Osteoblast (primary cell): ENCODE measurements around the gene TMTC1. TPM values are rescaled to one million over a fixed set of nuclear protein-coding genes. Genes with fewer than 3 reads are reported as not detected.

Source experiments
- DNase-seq: peaks from one replicate; pipeline ENCODE4 v3.0.0; 2011; ENCODE audit warnings: low spot score, mixed read lengths; ENCODE audit not compliant: insufficient read length; ENCODE audit errors: missing footprints
- H2AFZ ChIP-seq: 2 replicates; pipeline ENCODE4 v1.6.0; 2011; ENCODE audit warnings: mild to moderate bottlenecking, low read length
- H3K27ac ChIP-seq: 2 replicates; pipeline ENCODE4 v1.5.1; 2011; ENCODE audit warnings: mild to moderate bottlenecking, low read depth, low read length, moderate library complexity
- H3K27me3 ChIP-seq: 2 replicates; pipeline ENCODE4 v1.6.0; 2012; ENCODE audit warnings: mild to moderate bottlenecking, control low read depth, inconsistent platforms, low read length, moderate library complexity; ENCODE audit not compliant: insufficient read depth
- H3K36me3 ChIP-seq: 2 replicates; pipeline ENCODE4 v1.5.1; 2011; ENCODE audit warnings: mild to moderate bottlenecking, low read length, control low read depth, moderate library complexity; ENCODE audit not compliant: insufficient read depth
- H3K4me1 ChIP-seq: 2 replicates; pipeline ENCODE4 v1.5.1; 2011; ENCODE audit warnings: mild to moderate bottlenecking, low read length, control low read depth, moderate library complexity; ENCODE audit not compliant: insufficient read depth
- H3K4me2 ChIP-seq: 2 replicates; pipeline ENCODE4 v1.6.0; 2011; ENCODE audit warnings: mild to moderate bottlenecking, low read length; ENCODE audit not compliant: insufficient read depth
- H3K4me3 ChIP-seq: fragments of 200-600 bp; sonication (generic); 3 replicates; pipeline ENCODE4 v1.5.1; 2012; ENCODE audit warnings: mild to moderate bottlenecking, low read length, inconsistent platforms; ENCODE audit not compliant: insufficient read depth
- H3K79me2 ChIP-seq: 2 replicates; pipeline ENCODE4 v1.6.0; 2012; ENCODE audit warnings: mild to moderate bottlenecking, low read length, control low read depth, inconsistent platforms; ENCODE audit not compliant: insufficient read depth
- H3K9me3 ChIP-seq: 2 replicates; pipeline ENCODE4 v1.5.1; 2011; ENCODE audit warnings: low read depth, low read length, control low read depth
- H4K20me1 ChIP-seq: 2 replicates; pipeline ENCODE4 v1.6.0; 2012; ENCODE audit warnings: mild to moderate bottlenecking, low read length, control low read depth; ENCODE audit not compliant: insufficient read depth
- CTCF ChIP-seq: IDR thresholded peaks from 2 replicates; pipeline ENCODE4 v1.5.1; 2011; ENCODE audit warnings: mild to moderate bottlenecking, low read depth, low read length, moderate library complexity; ENCODE audit errors: extremely low read depth
- total RNA-seq: library from RNA; depleted of rRNA; stranded (reverse); fragments of >200 nt; gene quantifications from 2 replicates; pipeline ENCODE4 v1.2.3, GENCODE V29; 2012

Gene TMTC1
- total RNA-seq, 1 donor = 50.3 TPM

- Histone ChIP-seq H2AFZ (no peak overlapping the region), H3K27me3 (no peaks in the 10 kb centered on the region), H3K4me3 (no peak overlapping the region), H3K79me2 (no peaks in the 10 kb centered on the region), H3K4me1 (no peaks in the 10 kb centered on the region), H3K4me2 (no peak overlapping the region), H3K9me3 (no peaks in the 10 kb centered on the region), H3K36me3 (no peaks in the 10 kb centered on the region), H3K27ac (no peak overlapping the region), H4K20me1 (no peaks in the 10 kb centered on the region)
- TF ChIP-seq CTCF = no peak
- DNase-seq = peak; percentile 72
Measured at GRCh38 chr12:29503283-29503682, 280.5 kb downstream of the TMTC1 start.

- H3K27me3 ChIP-seq = no peaks in the 10 kb centered on the region
- no peaks in the 10 kb centered on the region for H4K20me1 ChIP-seq
- H3K4me2 ChIP-seq = no peak overlapping the region
- no peak overlapping the region for H2AFZ ChIP-seq
- H3K4me3 ChIP-seq = no peak overlapping the region
- H3K4me1 ChIP-seq = no peaks in the 10 kb centered on the region
- H3K36me3 ChIP-seq = no peaks in the 10 kb centered on the region
- H3K9me3 ChIP-seq = no peaks in the 10 kb centered on the region
- H3K79me2 ChIP-seq = no peaks in the 10 kb centered on the region
- no peak for DNase-seq
- H3K27ac ChIP-seq = no peak overlapping the region
- TF ChIP-seq CTCF = no peak
Measured at GRCh38 chr12:29499235-29499634, 284.5 kb downstream of the TMTC1 start.

GRCh38 chr12:29497588-29497987 is 286.2 kb downstream of the TMTC1 start, which contains the start of gene OVCH1:
Gene OVCH1 (minus strand): TSS chr12:29497686. CDS start chr12:29497686, 0 bp downstream.
- Histone ChIP-seq H3K36me3 (no peaks in the 10 kb centered on the region), H3K4me3 (no peak within 1 kb of the TSS), H3K4me2 (no peak within 1 kb of the TSS), H3K79me2 (no peaks in the 10 kb centered on the region), H2AFZ (no peak within 1 kb of the TSS), H4K20me1 (no peaks in the 10 kb centered on the region), H3K27ac (no peak within 1 kb of the TSS), H3K27me3 (no peaks in the 10 kb centered on the region), H3K4me1 (no peaks in the 10 kb centered on the region), H3K9me3 (no peaks in the 10 kb centered on the region)
- TF ChIP-seq CTCF = no peak
- no peak for DNase-seq

GRCh38 chr12:29492891-29493290 is 290.9 kb downstream of the TMTC1 start:
- Histone ChIP-seq H3K4me2 (no peak overlapping the region), H2AFZ (no peak overlapping the region), H3K4me1 (no peaks in the 10 kb centered on the region), H3K9me3 (no peaks in the 10 kb centered on the region), H3K79me2 (no peaks in the 10 kb centered on the region), H3K27ac (no peak overlapping the region), H3K27me3 (no peaks in the 10 kb centered on the region), H4K20me1 (no peaks in the 10 kb centered on the region), H3K36me3 (no peaks in the 10 kb centered on the region), H3K4me3 (no peak overlapping the region)
- DNase-seq = no peak
- TF ChIP-seq CTCF = no peak
